ENCODE data around the gene B4GAT1. TPM values are rescaled to one million over a fixed set of nuclear protein-coding genes. Genes with fewer than 3 reads are reported as not detected.

Gene B4GAT1
- total and polyA plus RNA-seq, 2 donors (not counting 3 experiments of a cell fraction or from before 2014, with no cell fraction given): 21.2 to 21.6 TPM

- Histone ChIP-seq H3K9me1 (replicated peaks; ENCODE audit: control insufficient read depth, extremely low read depth, insufficient read depth, low read length) (no peaks in the 10 kb centered on the region), H2AFZ (ENCODE audit: low read depth, low read length) (no peak overlapping the region), H3K4me1 (ENCODE audit: control insufficient read depth, extremely low read depth, insufficient read depth, low read length) (peaks cover 25% of the 10 kb centered on the region), H3K9ac (replicated peaks; ENCODE audit: extremely low read depth, insufficient read depth, low read length) (no peak overlapping the region), H3K79me2 (ENCODE audit: control insufficient read depth, insufficient read depth, low read length) (peaks cover 19% of the 10 kb centered on the region), H3K4me3 (replicated peaks in 1 of 3; ENCODE audit: insufficient read depth in 1 of 3, low read depth in 1 of 3, low read length in 3 of 3) (no peak overlapping the region), H3K27ac (ENCODE audit: insufficient read depth, low read depth, low read length) (no peak overlapping the region), H3K27me3 (ENCODE audit: control insufficient read depth in 2 of 2, insufficient read depth in 2 of 2, low read length in 2 of 2) (no peaks in the 10 kb centered on the region), H4K20me1 (replicated peaks; ENCODE audit: control insufficient read depth, extremely low read depth, insufficient read depth, low read length) (no peaks in the 10 kb centered on the region), H3K4me2 (ENCODE audit: insufficient read depth, low read length) (no peak overlapping the region), H3K36me3 (ENCODE audit: control insufficient read depth in 2 of 2, extremely low read depth in 1 of 2, insufficient read depth in 2 of 2, low read length in 2 of 2) (peaks cover 0 to 23% of the 10 kb centered on the region in 2 experiments), H3K9me3 (replicated peaks; ENCODE audit: control insufficient read depth, insufficient read depth, low read length) (no peaks in the 10 kb centered on the region)
- POLR2A ChIA-PET: no interaction called here
- TF ChIP-seq EZH2 (IDR thresholded peaks at IDR 0.05; ENCODE audit: borderline replicate concordance, low read depth, low read length, severe bottlenecking) (no peak), GATA2 (IDR thresholded peaks at IDR 0.05; ENCODE audit: insufficient read depth, insufficient read length, low read depth, low read length) (no peak), MYC (IDR thresholded peaks at IDR 0.05; ENCODE audit: low read depth, low read length) (no peak), FOS (IDR thresholded peaks at IDR 0.05; ENCODE audit: borderline replicate concordance, insufficient read depth, low read length) (no peak), POLR2A (IDR thresholded peaks at IDR 0.05; ENCODE audit: low read depth, low read length) (no peak), JUN (IDR thresholded peaks at IDR 0.05; ENCODE audit: borderline replicate concordance, insufficient read depth, insufficient read length, low read depth) (no peak), POLR2AphosphoS5 (IDR thresholded peaks at IDR 0.05; ENCODE audit: insufficient read depth, low read depth, low read length) (no peak), CTCF (IDR thresholded peaks at IDR 0.05; ENCODE audit: extremely low read depth in 1 of 2, insufficient read depth in 1 of 2, low read depth in 1 of 2, low read length in 2 of 2) (no peak)
- TF ChIP-seq, protein P1, sequence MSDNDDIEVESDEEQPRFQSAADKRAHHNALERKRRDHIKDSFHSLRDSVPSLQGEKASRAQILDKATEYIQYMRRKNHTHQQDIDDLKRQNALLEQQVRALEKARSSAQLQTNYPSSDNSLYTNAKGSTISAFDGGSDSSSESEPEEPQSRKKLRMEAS (IDR thresholded peaks at IDR 0.05; ENCODE audit: insufficient read depth, insufficient read length): no peak
- intact Hi-C loops (cut with micrococcal nuclease) (no loop called here), dilution Hi-C loops (cut with MboI; ENCODE audit: extremely low pct_ligation_motif_present, low sequenced_read_pairs) (no loop called here)
- DNase-seq (ENCODE audit: low read depth, low spot score) (no peak), FAIRE-seq (no peak)
- CTCF ChIA-PET: no interaction called here
- BruUV-seq (replicated peaks): no TSS peak
Measured at GRCh38 chr11:66340596-66341501, 6.6 kb downstream of the B4GAT1 start.
